GM12864 (cell line): ENCODE results near the gene WIPF2.

ENCODE experiments used
- DNase-seq: peaks from one replicate; pipeline ENCODE4 v3.0.0-alpha.2; 2011; ENCODE audit warnings: low read depth
- H3K4me3 ChIP-seq: 2 replicates; pipeline ENCODE4 v1.5.1; 2011; ENCODE audit warnings: mild to moderate bottlenecking, low read depth, low read length, control low read depth
- CTCF ChIP-seq: IDR thresholded peaks from 2 replicates; pipeline ENCODE4 v1.5.1; 2011; ENCODE audit warnings: low read depth, mild to moderate bottlenecking, moderate library complexity, low read length, control low read depth, inconsistent platforms; ENCODE audit errors: missing control alignments

WIPF2 gene

DNA sequence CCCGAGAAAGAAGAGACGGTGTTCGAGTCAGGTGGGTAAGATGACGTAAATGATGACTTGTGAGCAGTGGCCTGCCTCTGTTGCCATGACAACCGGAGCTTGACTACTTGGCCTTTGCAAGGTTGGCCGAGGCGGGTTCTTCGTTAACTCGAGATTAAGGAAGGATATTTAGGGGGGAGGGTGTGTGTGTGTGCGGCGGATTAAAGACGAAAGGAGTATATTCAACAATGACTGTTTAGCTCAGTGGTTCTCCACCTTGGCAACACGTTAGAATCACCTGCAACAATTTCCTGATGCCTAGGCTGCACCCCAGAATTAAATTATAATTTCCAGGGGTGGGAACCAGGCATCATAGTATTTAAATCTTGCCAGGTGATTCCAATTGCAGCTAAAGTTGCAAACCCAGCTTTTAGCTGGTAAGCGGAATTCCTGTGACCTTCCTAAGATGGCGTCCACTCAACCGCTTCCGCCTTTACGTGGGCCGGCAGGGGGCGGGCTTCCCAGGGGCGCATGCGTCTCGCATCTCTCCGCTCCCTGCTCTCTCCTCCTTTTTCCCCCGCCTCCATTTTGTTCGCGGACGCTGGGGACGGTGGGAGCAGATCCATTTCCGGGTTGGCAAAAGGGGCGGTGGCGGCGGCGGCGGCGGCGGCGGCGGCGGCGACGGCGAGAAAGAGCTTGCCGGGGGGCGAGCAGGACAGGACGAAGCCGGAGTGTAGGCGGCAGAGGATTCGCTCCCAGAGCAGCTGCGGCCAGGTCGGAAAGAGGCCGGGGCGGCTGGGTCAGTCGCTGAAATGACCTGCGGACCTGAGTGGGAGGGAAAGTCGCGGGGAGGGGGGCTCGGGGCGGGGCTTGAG lies at the start of gene WIPF2:
WIPF2 (plus strand) TSS at position 565 of the 854 bp plus-strand sequence. CDS start 37,156 bp downstream, outside the sequence.
- H3K4me3 ChIP-seq, result peak within 1 kb of the TSS; percentile 66
- peak; percentile 85 for DNase-seq
- TF ChIP-seq CTCF, result peak; percentile 45

DNA sequence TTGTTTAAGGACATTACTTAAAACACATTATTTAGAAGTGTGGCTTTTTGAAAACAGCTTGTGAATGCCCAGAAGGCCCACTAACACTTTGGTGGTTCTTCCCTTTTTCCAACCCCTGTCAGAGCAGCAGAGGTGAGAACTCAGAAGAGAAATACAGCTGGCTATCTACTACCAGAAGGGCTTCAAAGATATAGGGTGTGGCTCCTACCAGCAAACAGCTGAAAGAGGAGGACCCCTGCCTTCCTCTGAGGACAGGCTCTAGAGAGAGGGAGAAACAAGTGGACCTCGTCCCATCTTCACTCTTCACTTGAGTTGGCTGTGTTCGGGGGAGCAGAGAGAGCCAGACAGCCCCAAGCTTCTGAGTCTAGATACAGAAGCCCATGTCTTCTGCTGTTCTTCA lies 48.8 kb upstream of the WIPF2 start:
- no peak for DNase-seq
- no peak overlapping the region for H3K4me3 ChIP-seq
- no peak for TF ChIP-seq CTCF

DNA sequence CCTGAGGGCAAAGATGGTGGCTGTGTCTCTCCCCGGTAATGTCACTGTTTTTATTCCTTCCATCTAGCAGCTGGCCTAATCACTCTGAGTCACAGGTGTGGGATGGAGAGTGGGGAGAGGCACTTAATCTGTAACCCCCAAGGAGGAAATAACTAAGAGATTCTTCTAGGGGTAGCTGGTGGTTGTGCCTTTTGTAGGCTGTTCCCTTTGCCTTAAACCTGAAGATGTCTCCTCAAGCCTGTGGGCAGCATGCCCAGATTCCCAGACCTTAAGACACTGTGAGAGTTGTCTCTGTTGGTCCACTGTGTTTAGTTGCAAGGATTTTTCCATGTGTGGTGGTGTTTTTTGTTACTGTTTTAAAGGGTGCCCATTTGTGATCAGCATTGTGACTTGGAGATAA lies 47.4 kb upstream of the WIPF2 start:
- TF ChIP-seq CTCF, result no peak
- DNase-seq, result no peak

DNA sequence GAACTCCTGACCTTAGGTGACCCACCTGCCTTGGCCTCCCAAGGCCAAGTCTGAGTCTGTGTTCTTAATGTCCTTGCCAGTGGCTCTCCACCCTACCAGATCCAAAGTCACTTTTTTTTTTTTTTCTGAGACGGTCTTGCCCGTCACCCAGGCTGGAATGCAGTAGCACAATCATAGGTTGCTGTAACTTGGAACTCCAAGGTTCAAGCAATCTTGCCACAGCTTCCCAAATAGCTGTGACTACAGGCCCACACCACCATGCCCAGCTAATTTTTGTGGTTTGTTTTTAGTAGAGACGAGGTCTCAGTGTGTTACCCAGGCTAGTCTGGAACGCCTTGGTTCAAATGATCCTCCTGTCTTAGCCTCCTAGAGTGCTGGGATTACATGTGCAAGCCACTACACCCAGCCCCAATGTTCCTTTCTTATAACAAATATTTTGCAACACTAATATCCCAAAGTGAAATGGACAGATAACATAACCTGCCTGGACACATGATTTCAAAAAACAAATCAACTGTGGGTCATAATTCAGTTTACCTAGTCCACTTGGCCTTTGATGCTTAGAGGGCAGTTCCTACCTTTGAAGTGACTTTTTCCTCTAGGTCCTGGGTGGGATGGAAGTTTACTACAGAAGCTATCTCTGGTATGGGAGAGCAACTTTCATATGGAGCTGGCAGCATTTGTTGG lies 45.9 kb upstream of the WIPF2 start:
- no peak overlapping the region for H3K4me3 ChIP-seq
- no peak for TF ChIP-seq CTCF
- no peak for DNase-seq

More for the DNA sequence above, 47.4 kb upstream of the WIPF2 start:
- no peak overlapping the region for H3K4me3 ChIP-seq

DNA sequence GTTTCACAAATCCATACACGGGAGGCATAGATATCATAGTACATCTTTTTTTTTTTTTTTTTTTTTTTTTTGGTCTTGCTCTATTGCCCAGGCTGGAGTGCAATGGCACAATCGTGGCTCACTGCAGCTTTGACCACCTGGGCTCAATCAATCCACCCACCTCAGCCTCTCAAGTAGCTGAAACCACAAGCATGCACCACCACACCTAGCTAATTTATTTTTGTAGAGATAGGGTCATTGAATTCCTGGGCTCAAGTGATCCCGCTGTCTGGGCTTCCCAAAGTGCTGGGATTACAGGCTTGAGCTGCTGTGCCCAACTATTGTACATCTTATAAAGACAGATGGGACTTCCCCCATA lies 45.3 kb upstream of the WIPF2 start:
- no peak for TF ChIP-seq CTCF
- no peak for DNase-seq
- H3K4me3 ChIP-seq, result no peak overlapping the region

- no peak for DNase-seq
- H3K4me3 ChIP-seq, result no peak overlapping the region
- TF ChIP-seq CTCF, result no peak
These were observed 44.6 kb upstream of the WIPF2 start for GRCh38 chr17:40174514-40174913.
